CD8-positive, alpha-beta memory T cell (primary cell): ENCODE data around the gene SLC16A13. TPM values are rescaled to one million over a fixed set of nuclear protein-coding genes. Genes with fewer than 3 reads are reported as not detected.

Experiments used
- CTCF ChIA-PET: fragments of 350-600 bp; sonication (Branson Sonifier 250); formaldehyde crosslinking; loops from one replicate; lab custom pipeline; 2021; ENCODE audit warnings: antibody characterized with exemption; lab: Charles Lee
- POLR2A ChIA-PET: fragments of 350-600 bp; sonication (Branson Sonifier 250); formaldehyde crosslinking; loops from one replicate; lab custom pipeline; 2021; ENCODE audit warnings: antibody characterized with exemption; lab: Charles Lee
- DNase-seq, 5 donors: peaks; one replicate each; pipeline versions ENCODE4 v3.0.0 to v3.0.0-alpha.2; 2020 to 2022; ENCODE audit warnings: mixed read lengths in 1 of 5
- H3K27ac ChIP-seq: one replicate; pipeline ENCODE4 v1.7.0; 2013; ENCODE audit warnings: low read depth, mild to moderate bottlenecking, low read length, moderate library complexity
- H3K27me3 ChIP-seq: 2 replicates; pipeline ENCODE4 v1.7.0; 2013; ENCODE audit warnings: low read length, mild to moderate bottlenecking; ENCODE audit not compliant: insufficient read depth, poor library complexity, severe bottlenecking
- H3K36me3 ChIP-seq: 2 replicates; pipeline ENCODE4 v1.7.0; 2013; ENCODE audit warnings: mild to moderate bottlenecking, low read length, moderate library complexity; ENCODE audit not compliant: insufficient read depth
- H3K4me1 ChIP-seq: 2 replicates; pipeline ENCODE4 v1.7.0; 2013; ENCODE audit warnings: mild to moderate bottlenecking, low read length, moderate library complexity; ENCODE audit not compliant: insufficient read depth
- H3K4me3 ChIP-seq: 2 replicates; pipeline ENCODE4 v1.7.0; 2013; ENCODE audit warnings: mild to moderate bottlenecking, low read length
- H3K9me3 ChIP-seq: 2 replicates; pipeline ENCODE4 v1.7.0; 2013; ENCODE audit warnings: mild to moderate bottlenecking, low read length
- H3K27ac Mint-ChIP-seq, 8 donors: one replicate each; pipeline ENCODE4 v1.8.0; 2020 to 2021; ENCODE audit warnings: mixed read lengths in 8 of 8, mild to moderate bottlenecking in 6 of 8, inconsistent platforms in 3 of 8, moderate library complexity in 3 of 8
- H3K27me3 Mint-ChIP-seq, 2 donors: one replicate each; pipeline ENCODE4 v1.8.0; 2020 to 2021; ENCODE audit warnings: mixed read lengths in 2 of 2, mild to moderate bottlenecking in 1 of 2, moderate library complexity in 1 of 2
- H3K36me3 Mint-ChIP-seq, 3 donors: one replicate each; pipeline ENCODE4 v1.8.0; 2020 to 2021; ENCODE audit warnings: mixed read lengths in 3 of 3, inconsistent platforms in 1 of 3, mild to moderate bottlenecking in 1 of 3
- H3K4me1 Mint-ChIP-seq, 3 donors: one replicate each; pipeline ENCODE4 v1.8.0; 2020 to 2021; ENCODE audit warnings: mixed read lengths in 3 of 3, inconsistent platforms in 1 of 3, mild to moderate bottlenecking in 1 of 3
- H3K4me3 Mint-ChIP-seq, 7 donors: one replicate each; pipeline ENCODE4 v1.8.0; 2020 to 2021; ENCODE audit warnings: mixed read lengths in 7 of 7, mild to moderate bottlenecking in 6 of 7, moderate library complexity in 4 of 7, inconsistent platforms in 2 of 7
- H3K9me3 Mint-ChIP-seq, 5 donors: one replicate each; pipeline ENCODE4 v1.8.0; 2020 to 2022; ENCODE audit warnings: mixed read lengths in 5 of 5, mild to moderate bottlenecking in 3 of 5, moderate library complexity in 2 of 5, inconsistent platforms in 1 of 5
- polyA plus RNA-seq: library from polyadenylated mRNA; unstranded; fragments of 300-500 nt; fragmentation: Illumina TruSeq; gene quantifications from one replicate; pipeline ENCODE4 v1.2.3, GENCODE V29; 2021
- total RNA-seq, 2 experiments: library from RNA; stranded (reverse); gene quantifications; one replicate each; pipeline ENCODE4 v1.2.3, GENCODE V29; 2021

The SLC16A13 gene
- total and polyA plus RNA-seq, 3 experiments from 2014 or later, result 1.4 to 8.1 (median 7.7) TPM

DNA sequence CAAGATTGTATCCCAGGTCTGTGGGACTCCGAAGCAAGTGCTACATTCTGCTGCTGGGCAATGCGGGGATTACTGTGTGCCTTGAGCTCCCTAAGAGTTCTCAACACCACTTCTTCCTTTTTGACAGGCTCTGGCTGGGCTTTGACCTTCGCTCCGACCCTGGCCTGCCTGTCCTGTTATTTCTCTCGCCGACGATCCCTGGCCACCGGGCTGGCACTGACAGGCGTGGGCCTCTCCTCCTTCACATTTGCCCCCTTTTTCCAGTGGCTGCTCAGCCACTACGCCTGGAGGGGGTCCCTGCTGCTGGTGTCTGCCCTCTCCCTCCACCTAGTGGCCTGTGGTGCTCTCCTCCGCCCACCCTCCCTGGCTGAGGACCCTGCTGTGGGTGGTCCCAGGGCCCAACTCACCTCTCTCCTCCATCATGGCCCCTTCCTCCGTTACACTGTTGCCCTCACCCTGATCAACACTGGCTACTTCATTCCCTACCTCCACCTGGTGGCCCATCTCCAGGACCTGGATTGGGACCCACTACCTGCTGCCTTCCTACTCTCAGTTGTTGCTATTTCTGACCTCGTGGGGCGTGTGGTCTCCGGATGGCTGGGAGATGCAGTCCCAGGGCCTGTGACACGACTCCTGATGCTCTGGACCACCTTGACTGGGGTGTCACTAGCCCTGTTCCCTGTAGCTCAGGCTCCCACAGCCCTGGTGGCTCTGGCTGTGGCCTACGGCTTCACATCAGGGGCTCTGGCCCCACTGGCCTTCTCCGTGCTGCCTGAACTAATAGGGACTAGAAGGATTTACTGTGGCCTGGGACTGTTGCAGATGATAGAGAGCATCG lies 2.4 kb downstream of the SLC16A13 start:
- DNase-seq, result no peak
- Mint-ChIP-seq H3K27ac (peak overlapping the region in 5 of 8 donors; percentile 35 to 93 (median 56)), H3K27me3 (no peaks in the 10 kb centered on the region), H3K4me1 (peaks cover 42 to 69% (median 56%) of the 10 kb centered on the region in 3 donors), H3K9me3 (no peaks in the 10 kb centered on the region), H3K36me3 (peaks cover 0 to 6% (median 0%) of the 10 kb centered on the region in 3 donors), H3K4me3 (peak overlapping the region in 5 of 7 donors; percentile 5 to 84 (median 60))
- Histone ChIP-seq H3K4me3 (no peak overlapping the region), H3K9me3 (no peaks in the 10 kb centered on the region), H3K27me3 (no peaks in the 10 kb centered on the region), H3K27ac (no peak overlapping the region), H3K4me1 (peaks cover 44% of the 10 kb centered on the region), H3K36me3 (no peaks in the 10 kb centered on the region)
- ChIA-PET POLR2A (interaction anchor here (0.7 kb wide), 1 partner anchor 885 kb away, joined by 3 read pairs; no protein-coding TSS in a partner anchor), CTCF (interaction anchor here (1.0 to 10.0 kb wide), 5 partner anchors 17 to 123 kb away, joined by 3 to 169 read pairs (median 4); no protein-coding TSS in a partner anchor)

DNA sequence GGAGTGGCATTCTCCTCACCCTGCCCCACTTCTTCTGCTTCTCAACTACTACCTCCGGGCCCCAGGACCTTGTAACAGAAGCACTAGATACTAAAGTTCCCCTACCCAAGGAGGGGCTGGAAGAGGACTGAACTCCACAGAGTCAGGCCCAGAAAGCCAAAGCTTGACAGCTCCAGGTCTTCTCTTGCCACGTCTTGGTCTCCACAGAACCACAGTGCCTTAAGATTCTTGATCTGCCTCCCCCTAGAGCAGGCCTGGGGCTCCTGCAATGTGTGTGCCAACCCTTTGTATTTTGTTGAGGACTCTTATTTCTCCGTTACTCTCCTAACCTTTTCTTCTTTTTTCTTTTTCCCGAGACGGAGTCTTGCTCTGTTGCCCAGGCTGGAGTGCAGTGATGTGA lies 4.0 kb downstream of the SLC16A13 start:
- Histone ChIP-seq H3K4me3 (no peak overlapping the region), H3K27me3 (no peaks in the 10 kb centered on the region), H3K36me3 (no peaks in the 10 kb centered on the region), H3K27ac (no peak overlapping the region), H3K9me3 (no peaks in the 10 kb centered on the region), H3K4me1 (peaks cover 32% of the 10 kb centered on the region)
- H3K9me3 Mint-ChIP-seq, result no peaks in the 10 kb centered on the region
- CTCF ChIA-PET, result interaction anchor here (1.9 to 10.0 kb wide), 2 partner anchors 19 to 96 kb away, joined by 4 to 169 read pairs; no protein-coding TSS in a partner anchor
- peak overlapping the region in 5 of 8 donors; percentile 8 to 96 (median 67) for H3K27ac Mint-ChIP-seq
- POLR2A ChIA-PET, result no interaction called here
- H3K4me3 Mint-ChIP-seq, result peak overlapping the region in 2 of 7 donors; percentile 42 to 76
- peaks cover 0 to 6% (median 0%) of the 10 kb centered on the region in 3 donors for H3K36me3 Mint-ChIP-seq
- H3K4me1 Mint-ChIP-seq, result peaks cover 35 to 62% (median 42%) of the 10 kb centered on the region in 3 donors
- H3K27me3 Mint-ChIP-seq, result no peaks in the 10 kb centered on the region
- DNase-seq, result no peak

DNA sequence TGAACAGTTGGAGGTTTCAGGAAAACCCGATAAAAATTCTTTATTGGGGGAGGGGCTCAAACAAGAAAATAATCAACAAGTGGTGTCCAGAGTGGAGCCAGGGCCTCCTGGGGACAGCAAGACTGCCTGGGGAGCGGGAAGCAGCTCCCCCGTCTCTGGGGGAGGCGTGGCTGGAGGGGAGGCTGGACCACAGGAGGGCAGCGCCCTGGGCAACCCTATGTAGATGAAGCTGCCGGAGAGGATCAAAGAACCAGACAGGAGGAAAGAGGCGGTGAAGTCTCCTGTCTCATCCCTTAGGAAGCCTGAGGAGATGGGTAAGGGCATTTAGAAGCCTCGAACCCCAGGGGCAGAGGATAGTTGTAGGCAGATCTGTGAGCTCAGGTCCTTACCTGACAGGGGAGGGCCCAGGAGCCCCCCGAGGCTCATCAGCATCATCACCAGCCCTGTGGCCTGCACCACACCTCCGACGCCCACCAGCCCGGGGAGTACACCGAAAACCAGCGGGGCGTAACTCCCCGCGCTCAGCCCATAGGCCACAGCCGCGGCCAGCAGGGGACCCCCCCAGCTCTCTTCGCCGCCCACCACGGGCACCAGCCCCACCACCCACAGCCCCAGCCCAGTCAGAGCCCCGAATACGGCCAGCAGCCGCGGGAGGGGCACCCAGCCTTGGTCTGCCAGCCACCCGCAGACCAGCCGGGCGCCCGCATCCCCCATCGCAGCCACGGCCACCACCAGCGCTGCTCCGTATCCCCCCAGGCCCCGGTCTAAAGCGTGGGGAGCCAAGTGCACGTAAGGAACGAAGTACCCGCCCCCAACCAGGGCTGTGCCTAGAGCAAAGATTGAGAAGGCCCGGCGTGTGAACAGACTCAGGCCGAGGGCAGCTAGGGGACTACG lies 6.0 kb downstream of the SLC16A13 start:
- peak overlapping the region; percentile 93 to 99 (median 94) for H3K27ac Mint-ChIP-seq
- no peaks in the 10 kb centered on the region for H3K27me3 Mint-ChIP-seq
- H3K9me3 Mint-ChIP-seq, result no peaks in the 10 kb centered on the region
- peak overlapping the region; percentile 60 for H3K4me3 ChIP-seq
- CTCF ChIA-PET, result interaction anchor here (1.3 to 10.0 kb wide), 6 partner anchors 9 to 255 kb away, joined by 3 to 169 read pairs (median 5); no protein-coding TSS in a partner anchor
- H3K4me3 Mint-ChIP-seq, result peak overlapping the region; percentile 81 to 90 (median 84)
- peaks cover 31% of the 10 kb centered on the region for H3K4me1 ChIP-seq
- POLR2A ChIA-PET, result interaction anchor here (0.6 to 1.2 kb wide), 4 partner anchors 18 to 1452 kb away, joined by 3 to 7 read pairs (median 4); a partner anchor contains a TSS
- no peaks in the 10 kb centered on the region for H3K36me3 Mint-ChIP-seq
- H3K9me3 ChIP-seq, result no peaks in the 10 kb centered on the region
- no peak overlapping the region for H3K27ac ChIP-seq
- H3K27me3 ChIP-seq, result no peaks in the 10 kb centered on the region
- peak in 3 of 5 donors; percentile 30 to 72 (median 39) for DNase-seq
- H3K4me1 Mint-ChIP-seq, result peaks cover 31 to 59% (median 38%) of the 10 kb centered on the region in 3 donors
- no peaks in the 10 kb centered on the region for H3K36me3 ChIP-seq

- no peak overlapping the region for H3K27ac ChIP-seq
Observed at GRCh38 chr17:7042501-7043181, 6.8 kb downstream of the SLC16A13 start.

GRCh38 chr17:7043182-7043496 lies 7.3 kb downstream of the SLC16A13 start:
- CTCF ChIA-PET, result interaction anchor here (1.3 to 10.0 kb wide), 3 partner anchors 9 to 253 kb away, joined by 4 to 169 read pairs (median 6); no protein-coding TSS in a partner anchor
- POLR2A ChIA-PET, result interaction anchor here (0.7 kb wide), 1 partner anchor 101 kb away, joined by 4 read pairs; no protein-coding TSS in a partner anchor
- Histone ChIP-seq H3K27ac (no peak overlapping the region), H3K36me3 (no peaks in the 10 kb centered on the region), H3K27me3 (no peaks in the 10 kb centered on the region), H3K4me1 (peaks cover 30% of the 10 kb centered on the region), H3K9me3 (no peaks in the 10 kb centered on the region), H3K4me3 (peak overlapping the region; percentile 60)
- Mint-ChIP-seq H3K27ac (peak overlapping the region in 6 of 8 donors; percentile 57 to 95 (median 80)), H3K4me3 (peak overlapping the region; percentile 81 to 90 (median 84)), H3K9me3 (no peaks in the 10 kb centered on the region), H3K27me3 (no peaks in the 10 kb centered on the region), H3K36me3 (no peaks in the 10 kb centered on the region), H3K4me1 (peaks cover 41 to 60% (median 42%) of the 10 kb centered on the region in 3 donors)
- DNase-seq, result no peak

More at GRCh38 chr17:7042501-7043181, 6.8 kb downstream of the SLC16A13 start:
- Mint-ChIP-seq H3K4me1 (peaks cover 39 to 64% (median 45%) of the 10 kb centered on the region in 3 donors), H3K9me3 (no peaks in the 10 kb centered on the region), H3K36me3 (no peaks in the 10 kb centered on the region), H3K27ac (peak overlapping the region; percentile 93 to 99 (median 94)), H3K27me3 (no peaks in the 10 kb centered on the region), H3K4me3 (peak overlapping the region; percentile 81 to 90 (median 84))
- peak; percentile 32 to 71 (median 48) for DNase-seq
- Histone ChIP-seq H3K36me3 (no peaks in the 10 kb centered on the region), H3K4me3 (peak overlapping the region; percentile 60), H3K27me3 (no peaks in the 10 kb centered on the region), H3K4me1 (peaks cover 32% of the 10 kb centered on the region), H3K9me3 (no peaks in the 10 kb centered on the region)
- ChIA-PET POLR2A (interaction anchor here (0.7 to 1.2 kb wide), 3 partner anchors 19 to 196 kb away, joined by 4 to 7 read pairs (median 4); no protein-coding TSS in a partner anchor), CTCF (interaction anchor here (1.3 to 10.0 kb wide), 7 partner anchors 9 to 254 kb away, joined by 3 to 169 read pairs (median 4); no protein-coding TSS in a partner anchor)

DNA sequence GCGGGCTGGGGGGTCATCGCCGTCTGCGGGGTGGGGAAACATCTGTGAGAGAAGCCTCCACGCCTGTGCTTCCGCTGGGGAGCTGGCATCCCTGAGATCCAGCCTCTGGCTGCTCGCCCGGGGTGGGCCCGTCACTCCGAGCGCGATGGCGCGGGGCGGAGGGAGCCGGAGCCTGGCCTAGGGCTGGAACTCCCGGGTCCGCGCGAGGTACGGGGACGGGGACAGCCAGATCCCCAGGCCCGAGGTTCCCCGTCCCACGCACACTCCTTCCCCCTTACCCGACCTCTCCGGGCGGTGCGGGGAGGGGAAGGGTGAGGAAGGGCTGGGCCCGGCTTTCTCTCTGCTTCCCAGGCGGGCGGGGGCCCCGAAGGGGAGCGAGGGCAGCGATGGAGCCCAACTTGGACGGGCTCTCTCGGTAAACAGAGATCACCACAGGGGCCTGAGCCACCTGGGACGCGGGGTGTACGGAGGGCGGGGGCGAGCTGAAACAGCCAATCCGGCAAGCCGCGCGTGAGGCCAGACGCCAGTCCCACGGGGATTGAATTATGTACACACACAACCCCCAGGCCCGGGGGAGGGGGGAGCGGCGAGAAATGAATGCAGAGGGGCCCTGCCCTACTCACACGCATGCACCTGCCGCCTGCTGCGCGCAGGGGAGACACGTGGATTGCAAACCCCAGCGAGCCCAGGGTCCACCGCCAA lies 7.8 kb downstream of the SLC16A13 start, which contains the start of gene SLC16A11:
SLC16A11 (minus strand) TSS at position 596 of the 702 bp plus-strand sequence; CDS start at position 17, 579 bp downstream.
- Mint-ChIP-seq H3K27me3 (no peaks in the 10 kb centered on the region), H3K9me3 (no peaks in the 10 kb centered on the region), H3K27ac (peak within 1 kb of the TSS in 7 of 8 donors; percentile 57 to 99 (median 85)), H3K4me3 (peak within 1 kb of the TSS; percentile 81 to 90 (median 84)), H3K36me3 (no peaks in the 10 kb centered on the region), H3K4me1 (peaks cover 37 to 55% (median 37%) of the 10 kb centered on the region in 3 donors)
- peak in 3 of 5 donors; percentile 10 to 51 (median 33) for DNase-seq
- CTCF ChIA-PET, result interaction anchor here (1.3 to 10.0 kb wide), 3 partner anchors 8 to 253 kb away, joined by 4 to 169 read pairs (median 6); no protein-coding TSS in a partner anchor
- no peaks in the 10 kb centered on the region for H3K27me3 ChIP-seq
- peaks cover 30% of the 10 kb centered on the region for H3K4me1 ChIP-seq
- POLR2A ChIA-PET, result no interaction called here
- H3K36me3 ChIP-seq, result no peaks in the 10 kb centered on the region
- H3K4me3 ChIP-seq, result peak within 1 kb of the TSS; percentile 60
- H3K9me3 ChIP-seq, result no peaks in the 10 kb centered on the region
- no peak within 1 kb of the TSS for H3K27ac ChIP-seq
